Measurements from ENCODE around the gene ZNF606. TPM values are rescaled to one million over a fixed set of nuclear protein-coding genes. Genes with fewer than 3 reads are reported as not detected.
"Not testable (repeated sequence)": the region's sequence is repeated elsewhere in the genome, so short reads cannot be mapped to it uniquely, and the experiment has no call there.

ZNF606 gene
- total RNA-seq, 1 donor from 2014 or later = 22.0 TPM

DNA sequence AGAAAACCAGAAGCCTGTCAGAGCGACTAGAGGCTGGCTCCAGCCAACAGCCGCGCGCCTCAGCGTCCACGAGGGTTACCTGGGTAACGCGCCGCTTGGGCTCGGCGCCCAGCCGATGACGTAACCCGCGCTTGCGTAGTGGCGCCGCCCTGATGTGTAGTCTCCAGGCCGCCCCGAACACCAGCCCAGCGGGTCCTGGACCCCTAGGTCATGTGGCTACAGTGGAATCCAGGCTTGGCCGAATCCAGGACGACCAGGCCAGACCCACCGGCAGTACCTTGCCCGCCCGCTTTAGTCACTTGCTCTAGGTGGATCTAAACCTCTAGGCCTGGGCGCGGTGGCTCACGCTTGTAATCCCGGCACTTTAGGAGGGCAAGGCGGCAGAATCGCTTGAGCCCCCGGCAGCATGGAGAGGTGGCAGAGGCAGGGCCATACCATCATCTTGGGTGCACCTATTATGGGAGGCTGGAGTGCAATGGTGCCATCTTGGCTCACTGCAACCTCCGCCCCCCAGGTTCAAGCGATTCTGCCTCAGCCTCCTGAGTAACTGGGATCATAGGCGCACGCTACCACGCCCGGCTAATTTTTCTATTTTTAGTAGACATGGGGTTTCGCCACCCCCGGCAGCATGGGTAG, 7.2 kb upstream of the ZNF606 start:
- Mint-ChIP-seq H3K27me3 (ENCODE audit: unreplicated experiment) (no peaks in the 10 kb centered on the region), H3K27ac (ENCODE audit: unreplicated experiment) (no peak overlapping the region), H3K36me3 (ENCODE audit: unreplicated experiment) (peaks cover 56% of the 10 kb centered on the region), H3K9me3 (ENCODE audit: unreplicated experiment) (peaks cover 51% of the 10 kb centered on the region), H3K4me1 (ENCODE audit: unreplicated experiment) (no peaks in the 10 kb centered on the region), H3K4me3 (ENCODE audit: unreplicated experiment) (no peak overlapping the region)
- TF ChIP-seq CTCF (IDR thresholded peaks at IDR 0.05) = no peak
- no peak for DNase-seq (ENCODE audit: extremely low spot score, unreplicated experiment)

DNA sequence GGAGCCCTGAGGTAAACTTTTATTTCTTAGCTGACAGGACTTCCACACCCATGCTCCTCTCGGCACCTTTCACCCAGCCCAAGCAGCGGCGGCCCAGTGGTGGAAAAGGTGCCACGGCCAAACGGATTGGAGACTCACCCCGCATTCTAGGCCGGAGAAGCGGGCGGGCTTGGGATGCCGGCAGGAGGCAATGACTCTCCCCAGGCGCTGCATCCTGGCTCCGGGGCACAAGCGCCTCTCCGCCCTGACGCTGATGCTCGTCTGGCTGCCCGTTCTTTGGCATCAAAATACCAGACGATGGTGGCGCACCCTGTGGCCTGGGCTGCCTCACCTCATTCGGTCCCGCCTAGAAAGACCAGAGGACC, 6.7 kb upstream of the ZNF606 start:
- H3K4me1 Mint-ChIP-seq (ENCODE audit: unreplicated experiment) = no peaks in the 10 kb centered on the region
- peaks cover 56% of the 10 kb centered on the region for H3K9me3 Mint-ChIP-seq (ENCODE audit: unreplicated experiment)
- no peak overlapping the region for H3K4me3 Mint-ChIP-seq (ENCODE audit: unreplicated experiment)
- no peaks in the 10 kb centered on the region for H3K27me3 Mint-ChIP-seq (ENCODE audit: unreplicated experiment)
- H3K27ac Mint-ChIP-seq (ENCODE audit: unreplicated experiment) = no peak overlapping the region
- H3K36me3 Mint-ChIP-seq (ENCODE audit: unreplicated experiment) = peaks cover 61% of the 10 kb centered on the region
- DNase-seq (ENCODE audit: extremely low spot score, unreplicated experiment) = no peak
- TF ChIP-seq CTCF (IDR thresholded peaks at IDR 0.05) = no peak

- Mint-ChIP-seq H3K9me3 (ENCODE audit: unreplicated experiment) (peaks cover 59% of the 10 kb centered on the region), H3K36me3 (ENCODE audit: unreplicated experiment) (peaks cover 65% of the 10 kb centered on the region)
- not testable (repeated sequence) for H3K4me3 Mint-ChIP-seq (ENCODE audit: unreplicated experiment); H3K27ac Mint-ChIP-seq (ENCODE audit: unreplicated experiment); DNase-seq (ENCODE audit: extremely low spot score, unreplicated experiment); H3K4me1 Mint-ChIP-seq (ENCODE audit: unreplicated experiment); H3K27me3 Mint-ChIP-seq (ENCODE audit: unreplicated experiment)
These were observed 6.3 kb upstream of the ZNF606 start for GRCh38 chr19:58008877-58009276.

DNA sequence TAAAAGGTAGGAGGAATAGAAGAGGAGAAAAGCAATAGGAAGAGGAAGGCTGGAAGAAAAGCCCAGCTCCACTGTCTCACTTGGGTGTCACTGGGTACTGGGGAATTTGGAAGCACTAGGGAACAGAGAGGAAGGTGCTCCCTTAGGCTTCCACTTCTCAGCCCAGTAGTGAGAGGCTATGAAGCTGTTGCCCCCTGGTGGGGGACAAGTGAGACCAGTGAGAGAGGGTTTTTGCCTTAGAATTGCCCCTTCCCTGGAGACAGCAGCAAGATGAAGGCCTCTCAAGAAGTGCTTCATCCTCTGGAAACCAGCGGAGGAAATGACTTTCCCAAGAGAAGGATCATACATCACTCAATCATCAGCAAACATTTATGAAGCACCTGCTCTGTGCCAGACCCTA, 4.7 kb upstream of the ZNF606 start:
- Mint-ChIP-seq H3K27me3 (ENCODE audit: unreplicated experiment) (no peaks in the 10 kb centered on the region), H3K9me3 (ENCODE audit: unreplicated experiment) (peaks cover 50% of the 10 kb centered on the region), H3K4me3 (ENCODE audit: unreplicated experiment) (no peak overlapping the region), H3K4me1 (ENCODE audit: unreplicated experiment) (peaks cover 9% of the 10 kb centered on the region), H3K36me3 (ENCODE audit: unreplicated experiment) (peaks cover 63% of the 10 kb centered on the region), H3K27ac (ENCODE audit: unreplicated experiment) (no peak overlapping the region)
- no peak for TF ChIP-seq CTCF (IDR thresholded peaks at IDR 0.05)
- no peak for DNase-seq (ENCODE audit: extremely low spot score, unreplicated experiment)

DNA sequence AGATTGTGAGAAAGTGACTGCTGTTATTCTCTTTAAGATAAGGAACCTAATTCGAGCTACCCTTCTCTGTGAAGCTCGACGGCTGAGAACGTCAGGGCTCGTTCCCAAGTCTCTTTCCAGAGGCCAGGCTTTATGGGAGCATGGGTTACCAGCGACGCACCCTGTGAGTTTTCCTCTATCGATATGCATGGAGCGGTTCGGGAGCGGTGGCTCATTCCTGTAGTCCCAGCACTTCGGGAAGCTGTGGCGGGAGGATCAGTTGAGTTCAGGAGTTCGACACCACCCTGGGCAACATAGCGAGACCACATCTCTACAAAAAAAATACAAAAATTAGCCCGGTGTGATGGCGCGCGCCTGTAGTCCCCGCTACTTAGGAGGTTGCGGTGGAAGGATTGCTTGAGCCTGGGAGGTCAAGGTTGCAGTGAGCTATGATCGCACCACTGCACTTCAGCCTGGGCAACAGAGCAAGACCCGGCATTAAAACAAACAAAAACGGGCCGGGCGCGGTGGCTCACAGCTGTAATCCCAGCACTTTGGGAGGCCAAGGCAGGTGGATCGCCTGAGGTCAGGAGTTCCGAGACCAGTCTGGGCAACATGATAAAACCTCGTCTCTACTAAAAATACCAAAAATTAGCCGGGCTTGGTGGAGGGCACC, 681 bp upstream of the ZNF606 start:
- no peak for TF ChIP-seq CTCF (IDR thresholded peaks at IDR 0.05)
- H3K9me3 Mint-ChIP-seq (ENCODE audit: unreplicated experiment) = peaks cover 47% of the 10 kb centered on the region
- no peaks in the 10 kb centered on the region for H3K27me3 Mint-ChIP-seq (ENCODE audit: unreplicated experiment)
- H3K36me3 Mint-ChIP-seq (ENCODE audit: unreplicated experiment) = peaks cover 77% of the 10 kb centered on the region
- H3K27ac Mint-ChIP-seq (ENCODE audit: unreplicated experiment) = peak overlapping the region; percentile 89
- H3K4me3 Mint-ChIP-seq (ENCODE audit: unreplicated experiment) = peak overlapping the region; percentile 82
- DNase-seq (ENCODE audit: extremely low spot score, unreplicated experiment) = no peak
- H3K4me1 Mint-ChIP-seq (ENCODE audit: unreplicated experiment) = peaks cover 20% of the 10 kb centered on the region

Measured in osteocyte (in vitro differentiated cells).